DND-41 (cell line): Measurements from ENCODE around the gene CASS4.

ENCODE experiments used
- EZH2 ChIP-seq: IDR thresholded peaks from 3 replicates; pipeline ENCODE4 v1.6.1; 2012; ENCODE audit warnings: borderline replicate concordance, low read depth, mild to moderate bottlenecking, moderate library complexity, low read length, inconsistent platforms; ENCODE audit not compliant: severe bottlenecking
- TF ChIP-seq, protein P1 (sequence below): IDR thresholded peaks from 2 replicates; pipeline ENCODE4 v1.5.1; 2012; ENCODE audit warnings: borderline replicate concordance, low read length, moderate library complexity, mild to moderate bottlenecking; ENCODE audit not compliant: poor library complexity, severe bottlenecking; ENCODE audit errors: extremely low read depth

- TF ChIP-seq, protein P1, sequence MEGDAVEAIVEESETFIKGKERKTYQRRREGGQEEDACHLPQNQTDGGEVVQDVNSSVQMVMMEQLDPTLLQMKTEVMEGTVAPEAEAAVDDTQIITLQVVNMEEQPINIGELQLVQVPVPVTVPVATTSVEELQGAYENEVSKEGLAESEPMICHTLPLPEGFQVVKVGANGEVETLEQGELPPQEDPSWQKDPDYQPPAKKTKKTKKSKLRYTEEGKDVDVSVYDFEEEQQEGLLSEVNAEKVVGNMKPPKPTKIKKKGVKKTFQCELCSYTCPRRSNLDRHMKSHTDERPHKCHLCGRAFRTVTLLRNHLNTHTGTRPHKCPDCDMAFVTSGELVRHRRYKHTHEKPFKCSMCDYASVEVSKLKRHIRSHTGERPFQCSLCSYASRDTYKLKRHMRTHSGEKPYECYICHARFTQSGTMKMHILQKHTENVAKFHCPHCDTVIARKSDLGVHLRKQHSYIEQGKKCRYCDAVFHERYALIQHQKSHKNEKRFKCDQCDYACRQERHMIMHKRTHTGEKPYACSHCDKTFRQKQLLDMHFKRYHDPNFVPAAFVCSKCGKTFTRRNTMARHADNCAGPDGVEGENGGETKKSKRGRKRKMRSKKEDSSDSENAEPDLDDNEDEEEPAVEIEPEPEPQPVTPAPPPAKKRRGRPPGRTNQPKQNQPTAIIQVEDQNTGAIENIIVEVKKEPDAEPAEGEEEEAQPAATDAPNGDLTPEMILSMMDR = no peak
- TF ChIP-seq EZH2 = no peak
These were observed 21.8 kb downstream of the CASS4 start for GRCh38 chr20:56433880-56434255.
